HepG2 (cell line): ENCODE data around the gene PKLR. TPM values are rescaled to one million over a fixed set of nuclear protein-coding genes. Genes with fewer than 3 reads are reported as not detected.

Source experiments
- ATAC-seq: fragments of 200-7000 bp; cut with Tn5 transposase; 3 replicates; pipeline ENCODE4 v1.9.1; 2020; ENCODE audit warnings: mild to moderate bottlenecking, moderate library complexity
- BruUV-seq: library from RNA; stranded (reverse); fragments of 400-500 nt; replicated peaks from 2 replicates; lab custom pipeline; 2021; lab: Mats Ljungman, UMichigan
- CTCF ChIA-PET: fragments of 300-600 bp; formaldehyde crosslinking; extraction: SDS; loops from one replicate; lab custom pipeline; 2021; ENCODE audit warnings: low total read pairs, inconsistent platforms, low intra/inter-chr PET ratio; lab: Yijun Ruan, JAX
- POLR2A ChIA-PET: fragments of 350-600 bp; sonication (Branson Sonifier 250); formaldehyde crosslinking; loops from one replicate; lab custom pipeline; 2020; ENCODE audit warnings: antibody characterized with exemption, inconsistent platforms; lab: Yijun Ruan, JAX
- DNase-seq: peaks from one replicate; pipeline ENCODE4 v3.0.0-alpha.2; 2015; ENCODE audit warnings: low spot score
- FAIRE-seq: peaks from 3 replicates; lab custom pipeline; 2011; peaks lifted over from hg19 to GRCh38; lab: Jason Lieb, UNC
- H2AFZ ChIP-seq: one replicate; pipeline ENCODE4 v1.6.1; 2011; ENCODE audit warnings: low read length, inconsistent platforms
- H3K27ac ChIP-seq: fragments of 300-600 bp; 3 replicates; pipeline ENCODE4 v1.8.0; 2011; ENCODE audit warnings: mixed run types, mild to moderate bottlenecking, mixed read lengths, low read length, inconsistent platforms; ENCODE audit not compliant: insufficient read depth; ENCODE audit errors: extremely low read length
- H3K27me3 ChIP-seq, 2 experiments: fragments of 200-600 bp in 1 of 2; 2 replicates in 1 of 2; 3 replicates in 1 of 2; pipeline versions ENCODE4 v1.6.0 to v1.8.0; 2011; ENCODE audit warnings: low read length in 2 of 2, mild to moderate bottlenecking in 2 of 2, moderate library complexity in 2 of 2, inconsistent platforms in 1 of 2; ENCODE audit not compliant: insufficient read depth in 2 of 2, control insufficient read depth in 1 of 2
- H3K36me3 ChIP-seq, 2 experiments: fragments of 200-600 bp in 1 of 2; replicated peaks in 1 of 2; 2 replicates in 1 of 2; 3 replicates in 1 of 2; pipeline versions ENCODE4 v1.5.1 to v1.8.0; 2011; ENCODE audit warnings: low read length in 2 of 2, inconsistent platforms in 1 of 2; ENCODE audit not compliant: insufficient read depth in 2 of 2, control insufficient read depth in 1 of 2
- H3K4me1 ChIP-seq: 2 replicates; pipeline ENCODE4 v1.5.1; 2012; ENCODE audit warnings: low read length, inconsistent platforms; ENCODE audit not compliant: insufficient read depth
- H3K4me2 ChIP-seq: 2 replicates; pipeline ENCODE4 v1.6.0; 2011; ENCODE audit warnings: low read depth, low read length, inconsistent platforms
- H3K4me3 ChIP-seq, 3 experiments: fragments of 200-600 bp in 1 of 3; sonication (generic), shearing (Covaris generic) in 1 of 3; replicated peaks in 1 of 3; 2 replicates each; pipeline ENCODE4 v1.5.1; 2011 to 2016; ENCODE audit warnings: low read length in 3 of 3, inconsistent platforms in 2 of 3, low read depth in 2 of 3, mild to moderate bottlenecking in 2 of 3, control low read depth in 1 of 3, mixed read lengths in 1 of 3; ENCODE audit not compliant: insufficient read depth in 1 of 3
- H3K79me2 ChIP-seq: one replicate; pipeline ENCODE4 v1.6.1; 2011; ENCODE audit warnings: low read length, inconsistent platforms; ENCODE audit not compliant: insufficient read depth
- H3K9ac ChIP-seq: 2 replicates; pipeline ENCODE4 v1.6.0; 2011; ENCODE audit warnings: mild to moderate bottlenecking, low read depth, low read length, inconsistent platforms; ENCODE audit not compliant: insufficient read depth
- H3K9me3 ChIP-seq: 2 replicates; pipeline ENCODE4 v1.5.1; 2012; ENCODE audit warnings: mild to moderate bottlenecking, low read length
- H4K20me1 ChIP-seq: 2 replicates; pipeline ENCODE4 v1.6.0; 2011; ENCODE audit warnings: inconsistent platforms, mild to moderate bottlenecking, low read length, moderate library complexity; ENCODE audit not compliant: insufficient read depth
- ATF2 ChIP-seq: sonication (generic); formaldehyde crosslinking; IDR thresholded peaks from 2 replicates; pipeline ENCODE4 v1.4.0; 2020; ENCODE audit warnings: missing genetic modification reagents
- CHCHD3 ChIP-seq: sonication (generic); formaldehyde crosslinking; IDR thresholded peaks from 2 replicates; pipeline ENCODE4 v1.8.0; 2022; ENCODE audit warnings: mild to moderate bottlenecking, missing genetic modification reagents, moderate library complexity
- HNRNPL ChIP-seq: fragments of 200-400 bp; formaldehyde crosslinking; IDR thresholded peaks from 2 replicates; pipeline ENCODE4 v1.6.1; 2017; ENCODE audit warnings: mild to moderate bottlenecking, low read depth, low read length
- IRF2 ChIP-seq: IDR thresholded peaks from 2 replicates; pipeline ENCODE4 v1.6.1; 2018; ENCODE audit warnings: missing genetic modification reagents, missing compliant biosample characterization
- KMT2B ChIP-seq: IDR thresholded peaks from 2 replicates; pipeline ENCODE4 v1.6.1; 2016; ENCODE audit warnings: missing genetic modification reagents, missing compliant biosample characterization
- MBNL3 ChIP-seq: fragments of 250-450 bp; sonication (Bioruptor Pico); conservative IDR thresholded peaks from 2 replicates; pipeline ENCODE4 v1.8.0; 2022; ENCODE audit warnings: mild to moderate bottlenecking, inconsistent platforms
- MYNN ChIP-seq: sonication (generic); formaldehyde crosslinking; IDR thresholded peaks from 2 replicates; pipeline ENCODE4 v1.4.0; 2020; ENCODE audit warnings: mild to moderate bottlenecking, low read depth, missing genetic modification reagents
- RBM39 ChIP-seq: fragments of 200-400 bp; formaldehyde crosslinking; IDR thresholded peaks from one replicate; pipeline ENCODE4 v1.6.1; 2018; ENCODE audit warnings: antibody characterized with exemption, mild to moderate bottlenecking, low read depth, low read length; ENCODE audit not compliant: poor library complexity, severe bottlenecking
- SAP130 ChIP-seq: IDR thresholded peaks from 2 replicates; pipeline ENCODE4 v1.6.1; 2016; ENCODE audit warnings: low read depth
- XBP1 ChIP-seq: sonication (generic); formaldehyde crosslinking; IDR thresholded peaks from 2 replicates; pipeline ENCODE4 v1.5.0; 2020; ENCODE audit warnings: missing genetic modification reagents
- YEATS2 ChIP-seq: sonication (generic); formaldehyde crosslinking; IDR thresholded peaks from 2 replicates; pipeline ENCODE4 v1.4.0; 2020; ENCODE audit warnings: missing genetic modification reagents, borderline replicate concordance
- ZNF121 ChIP-seq: sonication (generic); formaldehyde crosslinking; IDR thresholded peaks from 2 replicates; pipeline ENCODE4 v1.5.0; 2020; ENCODE audit warnings: mild to moderate bottlenecking, missing genetic modification reagents
- ZNF274 ChIP-seq: sonication (generic); formaldehyde crosslinking; IDR thresholded peaks from 2 replicates; pipeline ENCODE4 v1.5.1; 2020; ENCODE audit warnings: mild to moderate bottlenecking, missing genetic modification reagents
- ZNF776 ChIP-seq: sonication (generic); formaldehyde crosslinking; IDR thresholded peaks from 2 replicates; pipeline ENCODE4 v1.4.0; 2020; ENCODE audit warnings: mild to moderate bottlenecking, missing genetic modification reagents
- WGBS: methylation state at CpG from one replicate; pipeline ENCODE4 v1.1.6; 2017; ENCODE audit warnings: low lambda C conversion rate; 5-methylcytosine and 5-hydroxymethylcytosine counted together
- in situ Hi-C: cut with HindIII; loops from 2 replicates; pipeline ENCODE4 v1.10.0; 2017; ENCODE audit warnings: low pct_unique_long_range_greater_than_20kb; ENCODE audit not compliant: extremely low pct_ligation_motif_present
- intact Hi-C: fragments of 100-400 bp; cut with micrococcal nuclease; formaldehyde crosslinking; loops from one replicate; pipeline ENCODE4 v1.10.0; 2022; ENCODE audit not compliant: unreplicated experiment
- polyA plus RNA-seq, 8 experiments: library from polyadenylated mRNA; depleted of rRNA in 3 of 8; stranded (reverse) in 7 of 8; unstranded in 1 of 8; fragments of >200 nt; fragmentation: Illumina TruSeq in 4 of 8; extraction: Trizol in 4 of 8; gene quantifications; 2 replicates each; pipeline versions ENCODE4 v1.2.1 to v1.2.3, GENCODE V29; 2011 to 2016; ENCODE audit warnings: low read depth in 4 of 8, missing spikeins in 1 of 8, mixed read lengths in 1 of 8; ENCODE audit not compliant: insufficient read depth in 1 of 8
- total RNA-seq, 5 experiments: library from RNA; depleted of rRNA; stranded (reverse); fragments of >200 nt; fragmentation: Illumina TruSeq; extraction: Trizol; gene quantifications; 2 replicates each; pipeline ENCODE4 v1.2.3, GENCODE V29; 2016; ENCODE audit warnings: low read depth in 1 of 5
- TF ChIP-seq, protein P1 (sequence below): sonication (generic); formaldehyde crosslinking; IDR thresholded peaks from 2 replicates; pipeline ENCODE4 v1.9.0; 2022; ENCODE audit warnings: low read depth, missing genetic modification reagents
- TF ChIP-seq, protein P2 (sequence below): sonication (generic); formaldehyde crosslinking; conservative IDR thresholded peaks from 2 replicates; pipeline ENCODE4 v1.4.0; 2020; ENCODE audit warnings: missing genetic modification reagents
- TF ChIP-seq, protein P3 (sequence below): conservative IDR thresholded peaks from 2 replicates; pipeline ENCODE4 v1.6.1; 2018; ENCODE audit warnings: missing genetic modification reagents

The PKLR gene
- total and polyA plus RNA-seq, 2 of the 13 experiments (the other 11 are each of a cell fraction or from before 2014, with no cell fraction given): 10.3 to 29.3 TPM

DNA sequence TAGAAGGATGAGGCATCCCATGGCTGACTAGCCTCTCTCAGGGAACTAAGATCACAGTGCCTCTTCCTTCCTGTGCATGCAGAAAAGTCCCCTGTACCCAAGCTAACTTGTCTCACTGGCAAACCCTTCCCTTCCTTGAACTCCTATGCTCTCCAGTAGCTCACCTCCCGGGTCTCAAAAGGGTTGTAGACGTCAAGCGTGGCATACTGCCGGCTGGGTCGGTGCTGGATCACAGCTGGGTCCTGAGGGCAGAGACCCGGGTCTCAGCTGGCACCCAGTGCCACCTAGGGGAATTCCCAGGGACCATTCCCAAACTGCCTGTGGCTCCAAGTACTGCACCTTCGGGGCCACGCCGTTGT lies 39.8 kb downstream of the PKLR start (continued):
- TF ChIP-seq, protein P1, sequence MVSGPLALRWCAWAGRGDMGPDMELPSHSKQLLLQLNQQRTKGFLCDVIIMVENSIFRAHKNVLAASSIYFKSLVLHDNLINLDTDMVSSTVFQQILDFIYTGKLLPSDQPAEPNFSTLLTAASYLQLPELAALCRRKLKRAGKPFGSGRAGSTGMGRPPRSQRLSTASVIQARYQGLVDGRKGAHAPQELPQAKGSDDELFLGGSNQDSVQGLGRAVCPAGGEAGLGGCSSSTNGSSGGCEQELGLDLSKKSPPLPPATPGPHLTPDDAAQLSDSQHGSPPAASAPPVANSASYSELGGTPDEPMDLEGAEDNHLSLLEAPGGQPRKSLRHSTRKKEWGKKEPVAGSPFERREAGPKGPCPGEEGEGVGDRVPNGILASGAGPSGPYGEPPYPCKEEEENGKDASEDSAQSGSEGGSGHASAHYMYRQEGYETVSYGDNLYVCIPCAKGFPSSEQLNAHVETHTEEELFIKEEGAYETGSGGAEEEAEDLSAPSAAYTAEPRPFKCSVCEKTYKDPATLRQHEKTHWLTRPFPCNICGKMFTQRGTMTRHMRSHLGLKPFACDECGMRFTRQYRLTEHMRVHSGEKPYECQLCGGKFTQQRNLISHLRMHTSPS (CRISPR knock-in tag): 0 out of 2 replicates have a peak, but pooled peaks have one; percentile 11
- 0 out of 2 replicates have a peak, but pooled peaks have one; percentile 74 for TF ChIP-seq HNRNPL
- no peak for TF ChIP-seq RBM39
- TF ChIP-seq ZNF274 (CRISPR knock-in tag): 0 out of 2 replicates have a peak, but pooled peaks have one; percentile 0
- no peak; the same call in 1 of the 2 replicates for TF ChIP-seq ZNF776 (CRISPR knock-in tag)

- intact Hi-C loops (no loop called here), in situ Hi-C loops (no loop called here)
- ATAC-seq (no peak), FAIRE-seq (no peak), DNase-seq (no peak)
- Histone ChIP-seq H4K20me1 (no peaks in the 10 kb centered on the region), H3K4me3 (peak overlapping the region in 1 of 3 experiments; percentile 90; a peak in 1 of 6 replicates), H3K79me2 (peaks cover 15% of the 10 kb centered on the region), H3K27ac (no peak overlapping the region), H3K4me2 (peak overlapping the region; percentile 98), H3K27me3 (no peaks in the 10 kb centered on the region; a peak in 1 of 5 replicates), H3K9ac (peak overlapping the region; percentile 82; the same call in 1 of the 2 replicates), H2AFZ (no peak overlapping the region), H3K4me1 (peaks cover 21% of the 10 kb centered on the region), H3K36me3 (peaks cover 11 to 34% of the 10 kb centered on the region in 2 experiments), H3K9me3 (no peaks in the 10 kb centered on the region)
- BruUV-seq: no TSS peak
- POLR2A ChIA-PET: interaction anchor here (0.9 to 4.8 kb wide), 3 partner anchors 9 to 13 kb away, joined by 4 to 69 read pairs (median 4); partner anchors contain the start of gene CLK2
- 98% methylated on average over 5 of the region's 5 CpGs for WGBS
- CTCF ChIA-PET: no interaction called here
- no peak for TF ChIP-seq YEATS2
- TF ChIP-seq CHCHD3 (CRISPR knock-in tag): no peak
- no peak for TF ChIP-seq ZNF121
- TF ChIP-seq MBNL3: no peak
- TF ChIP-seq, protein P2, sequence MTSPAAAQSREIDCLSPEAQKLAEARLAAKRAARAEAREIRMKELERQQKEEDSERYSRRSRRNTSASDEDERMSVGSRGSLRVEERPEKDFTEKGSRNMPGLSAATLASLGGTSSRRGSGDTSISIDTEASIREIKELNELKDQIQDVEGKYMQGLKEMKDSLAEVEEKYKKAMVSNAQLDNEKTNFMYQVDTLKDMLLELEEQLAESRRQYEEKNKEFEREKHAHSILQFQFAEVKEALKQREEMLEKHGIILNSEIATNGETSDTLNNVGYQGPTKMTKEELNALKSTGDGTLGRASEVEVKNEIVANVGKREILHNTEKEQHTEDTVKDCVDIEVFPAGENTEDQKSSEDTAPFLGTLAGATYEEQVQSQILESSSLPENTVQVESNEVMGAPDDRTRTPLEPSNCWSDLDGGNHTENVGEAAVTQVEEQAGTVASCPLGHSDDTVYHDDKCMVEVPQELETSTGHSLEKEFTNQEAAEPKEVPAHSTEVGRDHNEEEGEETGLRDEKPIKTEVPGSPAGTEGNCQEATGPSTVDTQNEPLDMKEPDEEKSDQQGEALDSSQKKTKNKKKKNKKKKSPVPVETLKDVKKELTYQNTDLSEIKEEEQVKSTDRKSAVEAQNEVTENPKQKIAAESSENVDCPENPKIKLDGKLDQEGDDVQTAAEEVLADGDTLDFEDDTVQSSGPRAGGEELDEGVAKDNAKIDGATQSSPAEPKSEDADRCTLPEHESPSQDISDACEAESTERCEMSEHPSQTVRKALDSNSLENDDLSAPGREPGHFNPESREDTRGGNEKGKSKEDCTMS (CRISPR knock-in tag): no peak
- TF ChIP-seq KMT2B (CRISPR knock-in tag): no peak
- no peak for TF ChIP-seq MYNN (CRISPR knock-in tag)
- TF ChIP-seq, protein P3, sequence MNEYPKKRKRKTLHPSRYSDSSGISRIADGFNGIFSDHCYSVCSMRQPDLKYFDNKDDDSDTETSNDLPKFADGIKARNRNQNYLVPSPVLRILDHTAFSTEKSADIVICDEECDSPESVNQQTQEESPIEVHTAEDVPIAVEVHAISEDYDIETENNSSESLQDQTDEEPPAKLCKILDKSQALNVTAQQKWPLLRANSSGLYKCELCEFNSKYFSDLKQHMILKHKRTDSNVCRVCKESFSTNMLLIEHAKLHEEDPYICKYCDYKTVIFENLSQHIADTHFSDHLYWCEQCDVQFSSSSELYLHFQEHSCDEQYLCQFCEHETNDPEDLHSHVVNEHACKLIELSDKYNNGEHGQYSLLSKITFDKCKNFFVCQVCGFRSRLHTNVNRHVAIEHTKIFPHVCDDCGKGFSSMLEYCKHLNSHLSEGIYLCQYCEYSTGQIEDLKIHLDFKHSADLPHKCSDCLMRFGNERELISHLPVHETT (CRISPR knock-in tag): no peak
- no peak for TF ChIP-seq XBP1 (CRISPR knock-in tag)
- TF ChIP-seq ATF2 (CRISPR knock-in tag): no peak
- TF ChIP-seq IRF2 (CRISPR knock-in tag): no peak
- TF ChIP-seq SAP130 (CRISPR knock-in tag): no peak
Observed at GRCh38 chr1:155260276-155260675, 41.0 kb downstream of the PKLR start.
